GM13977 (cell line): Measurements from ENCODE around the gene RASSF5.

Experiments used
- DNase-seq: peaks from one replicate; pipeline ENCODE4 v3.0.0; 2012; ENCODE audit warnings: low spot score
- in situ Hi-C: fragments of 300-500 bp; cut with MboI; formaldehyde crosslinking; loops from one replicate; pipeline ENCODE4 v1.12.0; 2022; ENCODE audit warnings: low sequenced_read_pairs, low pct_unique_long_range_greater_than_20kb, mixed read lengths, inconsistent platforms; ENCODE audit not compliant: unreplicated experiment
- TF ChIP-seq, protein P1 (sequence below): IDR thresholded peaks from 2 replicates; pipeline ENCODE4 v1.5.1; 2012; ENCODE audit warnings: mild to moderate bottlenecking, control low read depth; ENCODE audit not compliant: insufficient read depth; ENCODE audit errors: extremely low read depth, missing control alignments

The RASSF5 gene

DNA sequence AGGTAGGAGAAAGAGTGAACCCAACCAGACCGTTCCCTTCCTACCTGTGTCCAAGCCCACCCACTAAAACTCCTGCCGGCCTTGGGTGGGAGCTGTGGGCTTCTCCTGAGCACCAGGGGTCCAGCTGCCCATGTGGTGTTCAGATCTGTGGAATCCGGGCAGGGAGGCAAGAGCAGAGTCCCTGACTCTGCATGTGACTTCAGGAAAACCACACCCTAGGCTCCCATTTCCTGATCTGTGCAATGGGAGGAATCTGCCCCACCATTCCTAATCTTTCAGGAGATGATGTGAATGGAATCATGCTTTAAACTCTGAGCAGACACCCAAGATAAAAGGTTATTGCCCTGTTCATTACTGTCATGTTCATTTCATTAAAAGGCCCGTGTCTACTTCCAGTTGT lies 77.4 kb downstream of the RASSF5 start:
- in situ Hi-C loops, result loop anchor here (5.0 kb wide), 1 partner anchor 37 kb away; no protein-coding TSS in a partner anchor
- TF ChIP-seq, protein P1, sequence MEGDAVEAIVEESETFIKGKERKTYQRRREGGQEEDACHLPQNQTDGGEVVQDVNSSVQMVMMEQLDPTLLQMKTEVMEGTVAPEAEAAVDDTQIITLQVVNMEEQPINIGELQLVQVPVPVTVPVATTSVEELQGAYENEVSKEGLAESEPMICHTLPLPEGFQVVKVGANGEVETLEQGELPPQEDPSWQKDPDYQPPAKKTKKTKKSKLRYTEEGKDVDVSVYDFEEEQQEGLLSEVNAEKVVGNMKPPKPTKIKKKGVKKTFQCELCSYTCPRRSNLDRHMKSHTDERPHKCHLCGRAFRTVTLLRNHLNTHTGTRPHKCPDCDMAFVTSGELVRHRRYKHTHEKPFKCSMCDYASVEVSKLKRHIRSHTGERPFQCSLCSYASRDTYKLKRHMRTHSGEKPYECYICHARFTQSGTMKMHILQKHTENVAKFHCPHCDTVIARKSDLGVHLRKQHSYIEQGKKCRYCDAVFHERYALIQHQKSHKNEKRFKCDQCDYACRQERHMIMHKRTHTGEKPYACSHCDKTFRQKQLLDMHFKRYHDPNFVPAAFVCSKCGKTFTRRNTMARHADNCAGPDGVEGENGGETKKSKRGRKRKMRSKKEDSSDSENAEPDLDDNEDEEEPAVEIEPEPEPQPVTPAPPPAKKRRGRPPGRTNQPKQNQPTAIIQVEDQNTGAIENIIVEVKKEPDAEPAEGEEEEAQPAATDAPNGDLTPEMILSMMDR, result no peak
- DNase-seq, result no peak

DNA sequence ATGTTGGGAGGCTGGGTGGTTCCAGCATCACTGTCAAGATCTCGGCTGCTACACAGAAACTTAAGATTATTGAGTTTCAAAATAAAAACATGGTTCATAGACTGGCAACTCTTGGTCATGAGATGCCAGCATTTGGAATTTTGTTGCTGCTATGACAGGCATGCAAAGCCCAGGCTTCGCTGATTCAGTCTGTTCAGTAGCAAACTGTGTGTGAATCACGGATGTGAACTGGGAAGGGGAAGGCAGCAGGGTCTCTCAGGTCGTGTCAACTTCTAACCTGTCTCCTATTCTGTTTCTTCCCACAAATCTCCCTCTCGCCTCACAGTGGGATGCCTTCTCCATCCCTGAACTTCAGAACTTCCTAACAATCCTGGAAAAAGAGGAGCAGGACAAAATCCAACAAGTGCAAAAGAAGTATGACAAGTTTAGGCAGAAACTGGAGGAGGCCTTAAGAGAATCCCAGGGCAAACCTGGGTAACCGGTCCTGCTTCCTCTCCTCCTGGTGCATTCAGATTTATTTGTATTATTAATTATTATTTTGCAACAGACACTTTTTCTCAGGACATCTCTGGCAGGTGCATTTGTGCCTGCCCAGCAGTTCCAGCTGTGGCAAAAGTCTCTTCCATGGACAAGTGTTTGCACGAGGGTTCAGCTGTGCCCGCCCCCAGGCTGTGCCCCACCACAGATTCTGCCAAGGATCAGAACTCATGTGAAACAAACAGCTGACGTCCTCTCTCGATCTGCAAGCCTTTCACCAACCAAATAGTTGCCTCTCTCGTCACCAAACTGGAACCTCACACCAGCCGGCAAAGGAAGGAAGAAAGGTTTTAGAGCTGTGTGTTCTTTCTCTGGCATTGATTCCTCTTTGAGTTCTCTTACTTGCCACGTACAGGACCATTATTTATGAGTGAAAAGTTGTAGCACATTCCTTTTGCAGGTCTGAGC lies 79.4 kb downstream of the RASSF5 start:
- in situ Hi-C loops, result no loop called here
- DNase-seq, result no peak
- TF ChIP-seq, protein P1, result no peak

DNA sequence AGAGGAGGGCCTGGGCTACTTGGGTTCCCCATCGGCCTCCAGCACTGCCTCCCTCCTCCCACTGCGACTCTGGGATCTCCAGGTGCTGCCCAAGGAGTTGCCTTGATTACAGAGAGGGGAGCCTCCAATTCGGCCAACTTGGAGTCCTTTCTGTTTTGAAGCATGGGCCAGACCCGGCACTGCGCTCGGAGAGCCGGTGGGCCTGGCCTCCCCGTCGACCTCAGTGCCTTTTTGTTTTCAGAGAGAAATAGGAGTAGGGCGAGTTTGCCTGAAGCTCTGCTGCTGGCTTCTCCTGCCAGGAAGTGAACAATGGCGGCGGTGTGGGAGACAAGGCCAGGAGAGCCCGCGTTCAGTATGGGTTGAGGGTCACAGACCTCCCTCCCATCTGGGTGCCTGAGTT lies 80.6 kb downstream of the RASSF5 start:
- no peak for DNase-seq
- in situ Hi-C loops, result no loop called here
- TF ChIP-seq, protein P1, result no peak

DNA sequence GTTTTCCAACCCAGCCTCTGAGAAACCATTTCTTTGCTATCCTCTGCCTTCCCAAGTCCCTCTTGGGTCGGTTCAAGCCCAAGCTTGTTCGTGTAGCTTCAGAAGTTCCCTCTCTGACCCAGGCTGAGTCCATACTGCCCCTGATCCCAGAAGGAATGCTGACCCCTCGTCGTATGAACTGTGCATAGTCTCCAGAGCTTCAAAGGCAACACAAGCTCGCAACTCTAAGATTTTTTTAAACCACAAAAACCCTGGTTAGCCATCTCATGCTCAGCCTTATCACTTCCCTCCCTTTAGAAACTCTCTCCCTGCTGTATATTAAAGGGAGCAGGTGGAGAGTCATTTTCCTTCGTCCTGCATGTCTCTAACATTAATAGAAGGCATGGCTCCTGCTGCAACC lies 81.2 kb downstream of the RASSF5 start:
- no peak for DNase-seq
- TF ChIP-seq, protein P1, result no peak
- in situ Hi-C loops, result no loop called here

DNA sequence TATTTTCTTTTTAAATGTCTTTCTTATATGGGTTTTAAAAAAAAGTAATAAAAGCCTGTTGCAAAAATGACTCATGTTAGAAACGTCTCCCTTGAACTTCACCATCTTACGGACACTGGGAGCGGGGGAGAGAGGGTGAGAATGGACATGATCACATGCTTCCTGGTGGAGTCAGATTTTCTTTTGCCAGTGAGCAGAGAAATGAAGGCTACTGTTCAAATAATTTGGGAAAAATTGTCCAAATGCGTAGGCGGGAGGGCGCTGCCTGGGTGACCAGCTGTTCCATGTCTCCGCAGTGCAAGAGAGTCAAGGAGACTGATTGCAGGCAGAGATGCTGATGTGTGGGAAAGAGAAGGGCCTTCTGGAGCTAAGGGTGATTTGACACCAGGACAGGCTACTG lies 81.9 kb downstream of the RASSF5 start:
- in situ Hi-C loops, result no loop called here
- DNase-seq, result no peak
- TF ChIP-seq, protein P1, result no peak

DNA sequence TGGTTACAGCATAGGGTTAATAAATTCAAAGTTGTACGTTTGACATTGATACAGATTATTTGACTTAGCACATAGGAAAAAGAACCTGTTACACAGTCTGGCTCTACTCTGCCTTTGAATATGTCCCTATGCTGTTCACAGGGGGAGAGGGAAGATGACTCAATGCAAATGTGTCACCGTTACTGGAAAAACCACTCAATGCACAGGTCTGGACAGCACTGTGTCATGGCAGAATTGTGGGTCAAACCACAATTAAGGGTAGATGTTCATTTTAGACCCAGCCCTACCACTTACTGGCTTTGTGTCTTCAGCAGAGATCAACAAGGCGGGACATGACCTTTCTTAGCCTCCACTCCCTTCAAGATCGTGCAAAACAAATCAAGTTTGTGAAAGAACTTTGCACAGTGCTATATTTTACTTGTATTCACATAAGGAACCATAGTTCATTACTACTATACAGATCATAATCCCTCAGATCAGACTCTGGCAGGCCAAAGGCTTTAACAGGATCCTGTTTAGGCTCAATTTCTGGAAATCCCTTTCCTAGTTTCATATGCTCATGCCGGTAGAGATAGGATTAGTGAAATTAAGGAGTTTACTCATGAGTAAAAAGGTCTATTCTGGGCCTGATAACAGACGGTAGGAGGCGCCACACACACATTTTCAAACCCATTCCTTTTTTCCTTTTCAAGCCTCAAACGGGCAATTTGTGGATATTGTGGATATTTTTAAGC lies 82.9 kb downstream of the RASSF5 start:
- in situ Hi-C loops, result loop anchor here (5.0 kb wide), 1 partner anchor 103 kb away; no protein-coding TSS in a partner anchor
- TF ChIP-seq, protein P1, result peak; percentile 37
- peak; percentile 69 for DNase-seq
